Stomach (tissue), 9 donors: ENCODE data around the gene DOCK2. TPM values are rescaled to one million over a fixed set of nuclear protein-coding genes. Genes with fewer than 3 reads are reported as not detected.

Experiments used
- DNase-seq, 2 donors: peaks; one replicate each; pipeline versions ENCODE4 v3.0.0 to v3.0.0-alpha.2; 2013 to 2019
- H3K27ac ChIP-seq, 5 donors: fragments of 200-600 bp in 4 of 5; sonication (generic) in 4 of 5; one replicate each; pipeline ENCODE4 v1.5.1; 2013 to 2019; ENCODE audit warnings: mild to moderate bottlenecking in 1 of 5, moderate library complexity in 1 of 5
- H3K27me3 ChIP-seq, 3 donors: fragments of 200-600 bp; sonication (generic); one replicate each; pipeline ENCODE4 v1.5.1; 2017 to 2019; ENCODE audit warnings: mixed run types in 1 of 3
- H3K36me3 ChIP-seq, 4 donors: fragments of 200-600 bp; sonication (generic); 1 replicate in 3 of 4; 2 replicates in 1 of 4; pipeline ENCODE4 v1.5.1; 2016 to 2019
- H3K4me1 ChIP-seq, 4 donors: fragments of 200-600 bp; sonication (generic); one replicate each; pipeline ENCODE4 v1.5.1; 2016 to 2019
- H3K4me3 ChIP-seq, 4 donors: fragments of 200-600 bp; sonication (generic) in 3 of 4; one replicate each; pipeline ENCODE4 v1.5.1; 2016 to 2019; ENCODE audit warnings: mild to moderate bottlenecking in 1 of 4
- H3K9me3 ChIP-seq, 4 donors: fragments of 200-600 bp; sonication (generic); one replicate each; pipeline ENCODE4 v1.5.1; 2016 to 2019
- EP300 ChIP-seq: sonication (generic); formaldehyde crosslinking; IDR thresholded peaks from one replicate; pipeline ENCODE4 v1.6.1; 2017; ENCODE audit warnings: antibody characterized with exemption
- POLR2A ChIP-seq, 4 donors: fragments of 450-650 bp; IDR thresholded peaks; one replicate each; pipeline ENCODE4 v1.6.1; 2016; ENCODE audit warnings: antibody characterized with exemption in 4 of 4, control low read depth in 2 of 4, mild to moderate bottlenecking in 1 of 4, moderate library complexity in 1 of 4
- POLR2AphosphoS5 ChIP-seq, 3 donors: sonication (generic); formaldehyde crosslinking; IDR thresholded peaks; one replicate each; pipeline ENCODE4 v1.6.1; 2016; ENCODE audit warnings: antibody characterized with exemption in 3 of 3
- WGBS, 5 donors: extraction: QIAGEN DNeasy Blood & Tissue Kit in 3 of 5; methylation state at CpG; one replicate each; pipeline versions ENCODE4 v1.1.5 to v1.1.7; 2013 to 2018; 5-methylcytosine and 5-hydroxymethylcytosine counted together
- intact Hi-C: fragments of 100-400 bp; cut with DNase I; formaldehyde crosslinking; loops from one replicate; pipeline ENCODE4 v1.15.1; 2023; ENCODE audit warnings: low total_unique reads
- polyA plus RNA-seq, 3 donors: library from polyadenylated mRNA; stranded (reverse); fragments of 200-250 nt; gene quantifications; one replicate each; pipeline ENCODE4 v1.2.3, GENCODE V29; 2013
- total RNA-seq, 5 donors: library from RNA; depleted of rRNA; stranded (reverse); fragments of >200 nt; gene quantifications; one replicate each; pipeline versions ENCODE4 v1.1.0 to v1.2.3, GENCODE V29; 2014 to 2016
- TF ChIP-seq, protein P1 (sequence below), 7 experiments: fragments of 450-650 bp in 4 of 7; fragments of 200-600 bp in 3 of 7; sonication (generic) in 3 of 7; IDR thresholded peaks; one replicate each; pipeline ENCODE4 v1.5.1; 2016 to 2019; ENCODE audit warnings: antibody characterized with exemption in 7 of 7, control low read depth in 2 of 7, mild to moderate bottlenecking in 1 of 7
- donor health status: healthy with polysubstance abuse.
- donor health status: Bipolar disorder and iron deficiency.
- donor health status: healthy.

The DOCK2 gene
- total and polyA plus RNA-seq, 8 donors: 2.1 to 50.2 (median 8.5) TPM

DNA sequence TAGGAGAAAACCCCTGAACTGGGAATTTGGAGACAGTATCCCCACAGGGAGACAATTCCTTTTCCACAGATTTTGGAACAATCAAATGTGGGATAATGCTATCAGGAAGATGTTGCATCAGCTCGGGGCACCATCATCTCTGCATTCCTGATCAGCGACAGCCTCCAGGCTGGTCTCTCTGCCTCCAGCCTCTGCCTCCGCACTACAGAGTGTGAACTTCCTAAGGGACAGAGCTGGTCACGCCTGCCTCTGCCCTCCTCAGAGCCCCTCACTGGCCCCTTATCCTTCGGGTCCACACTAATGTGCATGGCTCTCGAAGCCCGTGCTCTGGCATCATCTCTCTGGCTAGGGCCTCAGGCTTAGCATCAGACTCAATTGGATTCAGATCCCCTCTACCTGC, 477.2 kb downstream of the DOCK2 start:
- intact Hi-C loops: no loop called here
- Histone ChIP-seq H3K9me3 (no peaks in the 10 kb centered on the region), H3K4me1 (no peaks in the 10 kb centered on the region), H3K36me3 (no peaks in the 10 kb centered on the region), H3K4me3 (no peak overlapping the region), H3K27me3 (peaks cover 0 to 8% (median 0%) of the 10 kb centered on the region in 3 donors), H3K27ac (no peak overlapping the region)
- DNase-seq: no peak
- WGBS, 5 donors: 70 to 85% (median 78%) methylated on average over 7 of the region's 7 CpGs
- TF ChIP-seq, protein P1, sequence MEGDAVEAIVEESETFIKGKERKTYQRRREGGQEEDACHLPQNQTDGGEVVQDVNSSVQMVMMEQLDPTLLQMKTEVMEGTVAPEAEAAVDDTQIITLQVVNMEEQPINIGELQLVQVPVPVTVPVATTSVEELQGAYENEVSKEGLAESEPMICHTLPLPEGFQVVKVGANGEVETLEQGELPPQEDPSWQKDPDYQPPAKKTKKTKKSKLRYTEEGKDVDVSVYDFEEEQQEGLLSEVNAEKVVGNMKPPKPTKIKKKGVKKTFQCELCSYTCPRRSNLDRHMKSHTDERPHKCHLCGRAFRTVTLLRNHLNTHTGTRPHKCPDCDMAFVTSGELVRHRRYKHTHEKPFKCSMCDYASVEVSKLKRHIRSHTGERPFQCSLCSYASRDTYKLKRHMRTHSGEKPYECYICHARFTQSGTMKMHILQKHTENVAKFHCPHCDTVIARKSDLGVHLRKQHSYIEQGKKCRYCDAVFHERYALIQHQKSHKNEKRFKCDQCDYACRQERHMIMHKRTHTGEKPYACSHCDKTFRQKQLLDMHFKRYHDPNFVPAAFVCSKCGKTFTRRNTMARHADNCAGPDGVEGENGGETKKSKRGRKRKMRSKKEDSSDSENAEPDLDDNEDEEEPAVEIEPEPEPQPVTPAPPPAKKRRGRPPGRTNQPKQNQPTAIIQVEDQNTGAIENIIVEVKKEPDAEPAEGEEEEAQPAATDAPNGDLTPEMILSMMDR (IDR thresholded peaks at IDR 0.05): no peak
- no peak for TF ChIP-seq POLR2AphosphoS5 (IDR thresholded peaks at IDR 0.05)
- no peak for TF ChIP-seq POLR2A (IDR thresholded peaks at IDR 0.05)
- no peak for TF ChIP-seq EP300

DNA sequence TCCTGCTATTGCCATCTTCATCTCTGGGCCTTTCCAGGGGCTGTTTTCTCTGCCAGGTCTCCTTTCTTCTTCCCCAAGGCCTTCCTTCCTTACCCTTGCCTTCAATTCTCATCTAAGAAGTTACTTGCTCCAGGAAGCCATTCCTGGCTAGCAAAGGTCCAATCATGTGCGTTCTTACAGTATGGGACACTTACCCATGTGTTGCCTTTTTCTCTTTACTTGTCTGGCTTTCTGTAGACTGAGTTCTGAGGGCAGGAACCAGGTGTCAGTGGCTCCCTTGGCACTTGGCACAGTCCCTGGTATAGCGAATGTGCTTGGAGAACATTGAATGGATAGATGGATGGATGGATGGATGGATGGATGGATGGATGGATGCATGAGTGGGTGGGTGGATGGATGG, 478.9 kb downstream of the DOCK2 start:
- no peaks in the 10 kb centered on the region for H3K4me1 ChIP-seq
- no peak overlapping the region for H3K27ac ChIP-seq
- H3K4me3 ChIP-seq: no peak overlapping the region
- H3K9me3 ChIP-seq: no peaks in the 10 kb centered on the region
- TF ChIP-seq, protein P1 (IDR thresholded peaks at IDR 0.05): no peak
- TF ChIP-seq POLR2A (IDR thresholded peaks at IDR 0.05) (no peak), EP300 (no peak), POLR2AphosphoS5 (IDR thresholded peaks at IDR 0.05) (no peak)
- WGBS, 5 donors: 84 to 96% (median 87%) methylated on average over 2 of the region's 2 CpGs
- intact Hi-C loops: no loop called here
- no peaks in the 10 kb centered on the region for H3K36me3 ChIP-seq
- DNase-seq: no peak
- peaks cover 0 to 6% (median 0%) of the 10 kb centered on the region in 3 donors for H3K27me3 ChIP-seq

DNA sequence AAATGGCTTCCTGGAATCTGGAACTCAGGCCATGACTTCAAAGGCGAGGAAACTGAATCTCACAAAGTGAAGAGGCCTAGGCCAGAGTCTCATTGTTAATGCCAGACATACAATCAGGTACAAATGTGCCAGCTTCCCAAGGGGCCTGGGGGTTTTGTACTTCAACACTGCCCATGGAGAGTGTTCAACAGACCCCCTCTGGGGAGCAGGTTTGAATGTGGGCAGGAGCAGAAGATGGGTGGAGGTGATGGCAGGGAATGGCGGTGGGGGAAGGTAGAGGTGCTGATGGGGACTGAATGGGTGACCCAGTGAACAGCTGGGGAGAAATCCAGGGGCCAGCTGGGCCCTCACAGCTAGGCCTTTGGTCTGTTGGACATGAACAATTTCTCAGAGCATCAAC, 480.7 kb downstream of the DOCK2 start:
- 86 to 93% (median 87%) methylated on average over 2 of the region's 2 CpGs for WGBS, 5 donors
- Histone ChIP-seq H3K27ac (no peak overlapping the region), H3K4me1 (no peaks in the 10 kb centered on the region), H3K27me3 (no peaks in the 10 kb centered on the region), H3K36me3 (no peaks in the 10 kb centered on the region), H3K4me3 (no peak overlapping the region), H3K9me3 (no peaks in the 10 kb centered on the region)
- intact Hi-C loops: no loop called here
- no peak for TF ChIP-seq POLR2A (IDR thresholded peaks at IDR 0.05)
- no peak for TF ChIP-seq POLR2AphosphoS5 (IDR thresholded peaks at IDR 0.05)
- TF ChIP-seq, protein P1 (IDR thresholded peaks at IDR 0.05): no peak
- DNase-seq: no peak

DNA sequence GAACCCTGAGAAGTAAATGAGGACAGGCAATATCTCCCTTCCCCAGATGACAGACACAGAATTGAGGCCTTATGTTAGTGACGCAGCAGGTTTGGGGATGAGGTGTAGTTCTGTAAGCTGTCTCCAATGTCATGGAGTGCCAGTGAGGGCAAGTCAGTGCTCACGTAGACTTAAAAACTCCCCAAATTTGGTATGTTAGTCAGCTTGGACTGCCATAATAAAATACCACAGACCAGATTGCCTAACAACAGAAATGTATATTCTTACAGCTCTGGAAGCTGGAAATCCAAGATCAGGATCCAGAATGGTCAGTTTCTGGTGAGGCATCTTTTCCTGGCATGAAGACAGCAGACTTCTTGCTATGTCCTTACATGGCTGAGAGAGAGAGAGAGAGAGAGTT, 483.5 kb downstream of the DOCK2 start:
- intact Hi-C loops: no loop called here
- no peak for TF ChIP-seq POLR2A (IDR thresholded peaks at IDR 0.05)
- no peak for TF ChIP-seq POLR2AphosphoS5 (IDR thresholded peaks at IDR 0.05)
- TF ChIP-seq EP300: no peak
- TF ChIP-seq, protein P1 (IDR thresholded peaks at IDR 0.05): no peak
- no peak overlapping the region for H3K4me3 ChIP-seq
- H3K4me1 ChIP-seq: no peaks in the 10 kb centered on the region
- 82 to 97% (median 91%) methylated on average over 2 of the region's 2 CpGs for WGBS, 5 donors
- no peak overlapping the region for H3K27ac ChIP-seq
- no peak for DNase-seq
- peaks cover 0 to 12% (median 3%) of the 10 kb centered on the region in 4 donors for H3K9me3 ChIP-seq
- H3K36me3 ChIP-seq: no peaks in the 10 kb centered on the region
- H3K27me3 ChIP-seq: no peaks in the 10 kb centered on the region
